GM23338 (cell line): Measurements from ENCODE around the gene CENPP.

Experiments used
- CREB1 ChIP-seq: fragments of 250-450 bp; sonication (Bioruptor Pico); IDR thresholded peaks from 2 replicates; pipeline ENCODE4 v1.5.0; 2020; ENCODE audit warnings: low read depth, mild to moderate bottlenecking, moderate library complexity
- CTCF ChIP-seq, 2 experiments: fragments of 200-600 bp in 1 of 2; sonication (generic) in 1 of 2; conservative IDR thresholded peaks; 2 replicates each; pipeline versions ENCODE4 v1.5.1 to v1.6.1; 2016 to 2017; ENCODE audit warnings: antibody characterized with exemption in 2 of 2, low read depth in 2 of 2, mild to moderate bottlenecking in 2 of 2, moderate library complexity in 1 of 2
- EZH2 ChIP-seq: fragments of 200-600 bp; sonication (generic); IDR thresholded peaks from one replicate; pipeline ENCODE4 v1.8.0; 2017; ENCODE audit warnings: antibody characterized with exemption, mild to moderate bottlenecking, low read depth; ENCODE audit not compliant: unreplicated experiment
- EZH2phosphoT487 ChIP-seq: fragments of 200-600 bp; sonication (generic); IDR thresholded peaks from one replicate; pipeline ENCODE4 v1.8.1; 2018; ENCODE audit warnings: antibody characterized with exemption; ENCODE audit not compliant: unreplicated experiment
- JUNB ChIP-seq: IDR thresholded peaks from one replicate; pipeline ENCODE4 v1.6.1; 2016; ENCODE audit warnings: antibody characterized with exemption; ENCODE audit not compliant: unreplicated experiment
- NANOG ChIP-seq: IDR thresholded peaks from 2 replicates; pipeline ENCODE4 v1.6.1; 2016; ENCODE audit warnings: antibody characterized with exemption, borderline replicate concordance
- POLR2AphosphoS5 ChIP-seq: IDR thresholded peaks from 2 replicates; pipeline ENCODE4 v1.6.1; 2016; ENCODE audit warnings: antibody characterized with exemption, low read depth
- REST ChIP-seq: IDR thresholded peaks from one replicate; pipeline ENCODE4 v1.6.1; 2018; ENCODE audit warnings: antibody characterized with exemption; ENCODE audit not compliant: unreplicated experiment
- STAT1 ChIP-seq: IDR thresholded peaks from one replicate; pipeline ENCODE4 v1.6.1; 2016; ENCODE audit warnings: antibody characterized with exemption; ENCODE audit not compliant: unreplicated experiment
- ZNF114 ChIP-seq: fragments of 250-450 bp; sonication (Bioruptor Pico); IDR thresholded peaks from 2 replicates; pipeline ENCODE4 v1.5.0; 2020; ENCODE audit warnings: mild to moderate bottlenecking, moderate library complexity
- ZNF462 ChIP-seq: fragments of 250-450 bp; sonication (Bioruptor Pico); IDR thresholded peaks from 2 replicates; pipeline ENCODE4 v1.5.0; 2020; ENCODE audit warnings: mild to moderate bottlenecking, moderate library complexity

- TF ChIP-seq POLR2AphosphoS5: no peak
- no peak for TF ChIP-seq CTCF (conservative IDR thresholded peaks at IDR 0.05; ENCODE audit: low read depth in 2 of 2)
- no peak for TF ChIP-seq CREB1 (CRISPR knock-in tag)
- no peak for TF ChIP-seq EZH2
- TF ChIP-seq REST: no peak
- TF ChIP-seq EZH2phosphoT487: no peak
- no peak for TF ChIP-seq JUNB
- no peak for TF ChIP-seq ZNF462 (CRISPR knock-in tag)
- TF ChIP-seq NANOG: no peak
- TF ChIP-seq STAT1: no peak
- TF ChIP-seq ZNF114 (CRISPR knock-in tag): no peak
These were observed 106.6 kb downstream of the CENPP start for GRCh38 chr9:92432350-92432749.
